Fibroblast of lung (primary cell): Measurements from ENCODE around the gene TNFAIP2.

Experiments
- CTCF ChIP-seq, 2 donors: IDR thresholded peaks in 1 of 2; conservative IDR thresholded peaks in 1 of 2; 1 replicate in 1 of 2; 2 replicates in 1 of 2; pipeline ENCODE4 v1.5.1; 2011 to 2012; ENCODE audit warnings: low read length in 2 of 2, control low read depth in 1 of 2, inconsistent platforms in 1 of 2, low read depth in 1 of 2, mild to moderate bottlenecking in 1 of 2
- EZH2 ChIP-seq: IDR thresholded peaks from 2 replicates; pipeline ENCODE4 v1.5.1; 2012; ENCODE audit warnings: low read length, control low read depth, mild to moderate bottlenecking; ENCODE audit errors: missing control alignments

GRCh38 chr14:103138301-103139131, 15.3 kb downstream of the TNFAIP2 start:
- TF ChIP-seq CTCF (conservative IDR thresholded peaks at IDR 0.05 in 1 of 2, IDR thresholded peaks at IDR 0.05 in 1 of 2; ENCODE audit: low read depth in 1 of 2, low read length in 2 of 2) (no peak), EZH2 (no peak)
